ENCODE measurements around the gene DACH1. TPM values are rescaled to one million over a fixed set of nuclear protein-coding genes. Genes with fewer than 3 reads are reported as not detected.
A peak's percentile ranks its signal among the peaks of the same experiment; 100 is the strongest.

The DACH1 gene
- total and polyA plus RNA-seq, 2 of the 8 experiments (the other 6 are each of a cell fraction or from before 2014, with no cell fraction given) = 0.12 to 0.67 TPM

DNA sequence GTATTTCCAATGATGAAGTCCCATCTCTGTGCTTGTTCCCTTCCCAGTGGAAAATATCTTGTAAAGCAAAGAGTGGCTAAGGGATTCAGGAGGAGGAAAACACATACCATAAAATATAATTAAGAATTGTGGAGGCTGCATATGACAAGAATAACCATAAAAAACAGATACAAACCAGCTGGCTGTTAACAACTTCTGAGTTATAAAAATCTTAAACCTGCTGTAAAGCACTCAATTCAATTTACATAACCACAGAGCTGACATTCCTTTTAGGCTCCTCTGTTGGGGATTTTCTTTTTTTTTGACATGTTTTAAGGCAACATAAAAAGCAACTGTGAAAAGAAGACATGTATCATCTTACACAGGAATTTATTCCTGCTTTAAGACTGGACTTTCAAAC lies 207.6 kb downstream of the DACH1 start:
- TF ChIP-seq, protein P1, sequence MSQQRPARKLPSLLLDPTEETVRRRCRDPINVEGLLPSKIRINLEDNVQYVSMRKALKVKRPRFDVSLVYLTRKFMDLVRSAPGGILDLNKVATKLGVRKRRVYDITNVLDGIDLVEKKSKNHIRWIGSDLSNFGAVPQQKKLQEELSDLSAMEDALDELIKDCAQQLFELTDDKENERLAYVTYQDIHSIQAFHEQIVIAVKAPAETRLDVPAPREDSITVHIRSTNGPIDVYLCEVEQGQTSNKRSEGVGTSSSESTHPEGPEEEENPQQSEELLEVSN (IDR thresholded peaks at IDR 0.05) = no peak
- no peak for TF ChIP-seq SIX5 (IDR thresholded peaks at IDR 0.05; ENCODE audit: low read depth, low read length)
- TF ChIP-seq SP4 (IDR thresholded peaks at IDR 0.05; ENCODE audit: low read length) = no peak
- TF ChIP-seq EP300 (IDR thresholded peaks at IDR 0.05; ENCODE audit: borderline replicate concordance in 1 of 2, low read depth in 2 of 2, low read length in 2 of 2) = no peak
- no peak for TF ChIP-seq CHD1 (IDR thresholded peaks at IDR 0.05; ENCODE audit: low read depth, low read length)
- TF ChIP-seq, protein P2, sequence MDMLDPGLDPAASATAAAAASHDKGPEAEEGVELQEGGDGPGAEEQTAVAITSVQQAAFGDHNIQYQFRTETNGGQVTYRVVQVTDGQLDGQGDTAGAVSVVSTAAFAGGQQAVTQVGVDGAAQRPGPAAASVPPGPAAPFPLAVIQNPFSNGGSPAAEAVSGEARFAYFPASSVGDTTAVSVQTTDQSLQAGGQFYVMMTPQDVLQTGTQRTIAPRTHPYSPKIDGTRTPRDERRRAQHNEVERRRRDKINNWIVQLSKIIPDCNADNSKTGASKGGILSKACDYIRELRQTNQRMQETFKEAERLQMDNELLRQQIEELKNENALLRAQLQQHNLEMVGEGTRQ (IDR thresholded peaks at IDR 0.05; ENCODE audit: low read length) = no peak
- no peak for TF ChIP-seq RXRA (IDR thresholded peaks at IDR 0.05; ENCODE audit: insufficient read depth, low read depth, low read length)
- no peaks in the 10 kb centered on the region for H3K36me3 ChIP-seq (ENCODE audit: control insufficient read depth in 2 of 4, insufficient read depth in 4 of 4, low read length in 3 of 4)
- H3K4ac ChIP-seq (replicated peaks; ENCODE audit: insufficient read length, low read depth, low read length) = no peak overlapping the region
- no peak overlapping the region for H3K9ac ChIP-seq (replicated peaks in 1 of 4; ENCODE audit: extremely low read depth in 1 of 4, low read depth in 3 of 4, low read length in 3 of 4)
- no peak overlapping the region for H3K56ac ChIP-seq (replicated peaks; ENCODE audit: insufficient read length, low read depth, low read length)
- H3K4me3 ChIP-seq (ENCODE audit: extremely low read depth in 1 of 4, insufficient read depth in 2 of 4, low read depth in 3 of 4, low read length in 4 of 4) = no peak overlapping the region
- no peak overlapping the region for H2BK120ac ChIP-seq (replicated peaks; ENCODE audit: low read depth, low read length)
- no peak overlapping the region for H2AFZ ChIP-seq (ENCODE audit: low read length)
- no peak overlapping the region for H3K14ac ChIP-seq (ENCODE audit: insufficient read length)
- H4K91ac ChIP-seq (replicated peaks; ENCODE audit: insufficient read length, low read length) = no peak overlapping the region
- H3K18ac ChIP-seq (ENCODE audit: extremely low read depth, low read length) = no peak overlapping the region
- H3K27ac ChIP-seq (ENCODE audit: low read depth, low read length) = no peak overlapping the region
- DNase-seq (ENCODE audit: low read depth in 1 of 2, low spot score in 2 of 2) (no peak), FAIRE-seq (no peak)
- no peak overlapping the region for H3K23ac ChIP-seq (ENCODE audit: insufficient read length)
- peak overlapping the region in 1 of 2 experiments; percentile 28; a peak in 1 of 4 replicates for H3K4me2 ChIP-seq (ENCODE audit: insufficient read depth in 1 of 2, low read depth in 2 of 2, low read length in 2 of 2)
- no peak overlapping the region for H2AK5ac ChIP-seq (ENCODE audit: low read depth, low read length)
- H3K23me2 ChIP-seq (ENCODE audit: low read depth, low read length) = no peaks in the 10 kb centered on the region
- H2BK5ac ChIP-seq (ENCODE audit: low read depth, low read length) = no peak overlapping the region
- H2BK12ac ChIP-seq (ENCODE audit: low read depth, low read length) = no peak overlapping the region
- H4K5ac ChIP-seq (ENCODE audit: insufficient read length, low read depth, low read length) = no peak overlapping the region
- H2BK20ac ChIP-seq (ENCODE audit: low read length) = no peak overlapping the region
- no peaks in the 10 kb centered on the region for H3K79me2 ChIP-seq (ENCODE audit: control insufficient read depth in 1 of 2, insufficient read depth in 2 of 2, low read length in 2 of 2)
- H4K8ac ChIP-seq (ENCODE audit: extremely low read depth, insufficient read depth, low read length) = no peak overlapping the region
- H3K4me1 ChIP-seq (replicated peaks in 1 of 4; ENCODE audit: control insufficient read depth in 3 of 4, insufficient read depth in 4 of 4, low read length in 3 of 4) = no peaks in the 10 kb centered on the region
- no peaks in the 10 kb centered on the region for H3K27me3 ChIP-seq (replicated peaks in 1 of 4; ENCODE audit: control insufficient read depth in 3 of 4, extremely low read depth in 1 of 4, insufficient read depth in 3 of 4, low read length in 3 of 4)
- ChIA-PET POLR2A (ENCODE audit: partially characterized antibody) (no interaction called here), CTCF (ENCODE audit: partially characterized antibody) (interaction anchor here (1.1 to 1.7 kb wide), 3 partner anchors 13 to 22 kb away, joined by 3 to 7 read pairs (median 5); no protein-coding TSS in a partner anchor)
- no peaks in the 10 kb centered on the region for H3K9me3 ChIP-seq (ENCODE audit: insufficient read depth in 2 of 2, low read depth in 1 of 2, low read length in 1 of 2)
- no peak overlapping the region for H2BK15ac ChIP-seq (ENCODE audit: low read length)
- no peaks in the 10 kb centered on the region for H4K20me1 ChIP-seq (replicated peaks in 1 of 2; ENCODE audit: control insufficient read depth in 1 of 2, insufficient read depth in 2 of 2, low read length in 2 of 2)
- H3K79me1 ChIP-seq (ENCODE audit: low read depth, low read length) = no peaks in the 10 kb centered on the region

Measured in H1 (cell line).